NCI-H2107 (cell line): ENCODE results near the gene CYP11A1.

ENCODE experiments used
- DNase-seq: peaks from one replicate; lab custom pipeline; 2025; lab: John Stamatoyannopoulos, UW

CYP11A1 gene

GRCh38 chr15:74322558-74323180, 44.8 kb downstream of the CYP11A1 start:
- no peak for DNase-seq

- DNase-seq: peak; percentile 17
These were observed 46.8 kb downstream of the CYP11A1 start for GRCh38 chr15:74320352-74321247.

- DNase-seq: no peak
These were observed 47.7 kb downstream of the CYP11A1 start for GRCh38 chr15:74319596-74320351.

- no peak for DNase-seq
These were observed 48.3 kb downstream of the CYP11A1 start for GRCh38 chr15:74319138-74319460.

GRCh38 chr15:74318376-74319137, 48.9 kb downstream of the CYP11A1 start:
- DNase-seq: peak; percentile 18

- peak; percentile 65 for DNase-seq
These were observed 49.5 kb downstream of the CYP11A1 start for GRCh38 chr15:74317820-74318375.

- DNase-seq: no peak
These were observed 51.3 kb downstream of the CYP11A1 start for GRCh38 chr15:74316141-74316540.

GRCh38 chr15:74315626-74316025, 51.8 kb downstream of the CYP11A1 start:
- no peak for DNase-seq

GRCh38 chr15:74314795-74315438, 52.5 kb downstream of the CYP11A1 start:
- DNase-seq: no peak

- DNase-seq: no peak
These were observed 53.6 kb downstream of the CYP11A1 start for GRCh38 chr15:74313889-74314288.

- DNase-seq: peak; percentile 55
These were observed 54.9 kb downstream of the CYP11A1 start for GRCh38 chr15:74312445-74313007.

- no peak for DNase-seq
These were observed 55.6 kb downstream of the CYP11A1 start for GRCh38 chr15:74311734-74312444.

GRCh38 chr15:74307827-74308811, 59.3 kb downstream of the CYP11A1 start:
- DNase-seq: peak; percentile 18

- DNase-seq: no peak
These were observed 60.6 kb downstream of the CYP11A1 start for GRCh38 chr15:74306781-74307217.

GRCh38 chr15:74305687-74306086, 61.8 kb downstream of the CYP11A1 start:
- DNase-seq: no peak

GRCh38 chr15:74304431-74304830, 63.0 kb downstream of the CYP11A1 start:
- DNase-seq: no peak

- no peak for DNase-seq
These were observed 63.6 kb downstream of the CYP11A1 start for GRCh38 chr15:74303741-74304309.

GRCh38 chr15:74302821-74303359, 64.6 kb downstream of the CYP11A1 start:
- DNase-seq: no peak
